SH-SY5Y (cell line): ENCODE data around the gene ABCA13.

Experiments used
- GATA2 ChIP-seq: IDR thresholded peaks from 2 replicates; pipeline ENCODE4 v1.6.1; 2011; ENCODE audit warnings: mild to moderate bottlenecking, low read depth, low read length
- GATA3 ChIP-seq: IDR thresholded peaks from 2 replicates; pipeline ENCODE4 v1.6.1; 2011; ENCODE audit warnings: low read depth, mild to moderate bottlenecking, low read length, moderate library complexity

DNA sequence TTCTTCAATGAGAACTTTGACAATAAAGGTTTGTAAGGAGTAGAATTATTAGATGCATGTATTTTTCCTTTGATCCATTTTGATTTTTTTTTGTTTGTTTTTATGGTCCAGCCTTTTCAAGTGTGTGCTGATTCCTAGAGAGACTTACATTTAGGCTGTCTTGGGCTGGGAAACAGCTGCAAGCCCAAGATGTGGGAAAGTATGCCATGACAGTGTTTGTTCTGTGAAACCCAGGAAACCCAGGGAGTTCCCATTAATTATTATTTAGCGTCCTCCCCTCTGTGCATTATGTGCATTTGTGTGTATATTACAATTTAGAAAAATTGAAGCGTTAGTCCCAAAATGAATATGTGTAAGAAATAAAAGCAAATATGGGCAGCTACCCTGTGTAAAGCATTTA lies 216.7 kb downstream of the ABCA13 start:
- no peak for TF ChIP-seq GATA2
- no peak for TF ChIP-seq GATA3
